Ectodermal cell (in vitro differentiated cells): ENCODE data around the gene SHLD1.
"Not testable (repeated sequence)": the region's sequence is repeated elsewhere in the genome, so short reads cannot be mapped to it uniquely, and the experiment has no call there.

Experiments
- H3K27ac ChIP-seq: 2 replicates; pipeline ENCODE4 v1.7.0; 2013; ENCODE audit warnings: mild to moderate bottlenecking, low read depth, low read length; ENCODE audit not compliant: insufficient read depth, poor library complexity, severe bottlenecking
- H3K27me3 ChIP-seq: 2 replicates; pipeline ENCODE4 v1.7.0; 2013; ENCODE audit warnings: mild to moderate bottlenecking, low read length; ENCODE audit not compliant: insufficient read depth, control insufficient read depth, poor library complexity, severe bottlenecking
- H3K36me3 ChIP-seq: one replicate; pipeline ENCODE4 v1.7.0; 2013; ENCODE audit warnings: low read length; ENCODE audit not compliant: control insufficient read depth, insufficient read depth
- H3K4me1 ChIP-seq: one replicate; pipeline ENCODE4 v1.7.0; 2013; ENCODE audit warnings: low read length; ENCODE audit not compliant: control insufficient read depth, insufficient read depth
- H3K4me3 ChIP-seq: 2 replicates; pipeline ENCODE4 v1.7.0; 2013; ENCODE audit warnings: low read depth, low read length, control low read depth; ENCODE audit not compliant: insufficient read depth
- H3K9me3 ChIP-seq: 2 replicates; pipeline ENCODE4 v1.7.0; 2013; ENCODE audit warnings: mild to moderate bottlenecking, low read length, moderate library complexity; ENCODE audit not compliant: control insufficient read depth
- WGBS, 2 experiments: methylation state at CpG; one replicate each; pipeline ENCODE4 v1.1.7; 2013; ENCODE audit warnings: missing lambda C conversion rate in 2 of 2; 5-methylcytosine and 5-hydroxymethylcytosine counted together

Gene SHLD1

GRCh38 chr20:5776077-5776476 lies 25.9 kb downstream of the SHLD1 start:
- Histone ChIP-seq H3K36me3 (no peaks in the 10 kb centered on the region), H3K4me1 (no peaks in the 10 kb centered on the region), H3K9me3 (no peaks in the 10 kb centered on the region), H3K4me3 (no peak overlapping the region), H3K27ac (no peak overlapping the region), H3K27me3 (no peaks in the 10 kb centered on the region)
- WGBS, 2 experiments = 94% methylated on average over 5 of the region's 5 CpGs

- no peak overlapping the region for H3K4me3 ChIP-seq
- no peaks in the 10 kb centered on the region for H3K36me3 ChIP-seq
- WGBS, 2 experiments = 93 to 97% methylated on average over 3 of the region's 3 CpGs
- no peaks in the 10 kb centered on the region for H3K4me1 ChIP-seq
- no peaks in the 10 kb centered on the region for H3K27me3 ChIP-seq
- H3K9me3 ChIP-seq = no peaks in the 10 kb centered on the region
- H3K27ac ChIP-seq = no peak overlapping the region
Measured at GRCh38 chr20:5779071-5779900, 29.1 kb downstream of the SHLD1 start.

GRCh38 chr20:5780846-5781217 lies 30.6 kb downstream of the SHLD1 start:
- no peaks in the 10 kb centered on the region for H3K9me3 ChIP-seq
- no peaks in the 10 kb centered on the region for H3K36me3 ChIP-seq
- no peaks in the 10 kb centered on the region for H3K27me3 ChIP-seq
- no peaks in the 10 kb centered on the region for H3K4me1 ChIP-seq
- no peak overlapping the region for H3K27ac ChIP-seq
- WGBS, 2 experiments = 91 to 93% methylated on average over 2 of the region's 2 CpGs
- H3K4me3 ChIP-seq = no peak overlapping the region

- not testable (repeated sequence) for H3K27me3 ChIP-seq, H3K4me3 ChIP-seq, H3K27ac ChIP-seq, H3K9me3 ChIP-seq, H3K36me3 ChIP-seq, H3K4me1 ChIP-seq
- 91 to 95% methylated on average over 8 of the region's 8 CpGs for WGBS, 2 experiments
Measured at GRCh38 chr20:5781367-5781766, 31.2 kb downstream of the SHLD1 start.

GRCh38 chr20:5781798-5782750 lies 31.9 kb downstream of the SHLD1 start:
- Histone ChIP-seq H3K4me1 (peaks cover 3% of the 10 kb centered on the region), H3K27me3 (no peaks in the 10 kb centered on the region), H3K4me3 (no peak overlapping the region), H3K9me3 (no peaks in the 10 kb centered on the region), H3K36me3 (no peaks in the 10 kb centered on the region), H3K27ac (no peak overlapping the region)
- WGBS, 2 experiments = 88 to 92% methylated on average over 11 of the region's 11 CpGs

GRCh38 chr20:5784735-5785134 lies 34.5 kb downstream of the SHLD1 start:
- H3K27ac ChIP-seq = no peak overlapping the region
- 95% methylated on average over 7 to 8 of the region's 8 CpGs for WGBS, 2 experiments
- H3K36me3 ChIP-seq = no peaks in the 10 kb centered on the region
- no peak overlapping the region for H3K4me3 ChIP-seq
- no peaks in the 10 kb centered on the region for H3K27me3 ChIP-seq
- peaks cover 5% of the 10 kb centered on the region for H3K4me1 ChIP-seq
- H3K9me3 ChIP-seq = no peaks in the 10 kb centered on the region

GRCh38 chr20:5785146-5785545 lies 34.9 kb downstream of the SHLD1 start:
- Histone ChIP-seq H3K9me3 (no peaks in the 10 kb centered on the region), H3K27me3 (no peaks in the 10 kb centered on the region), H3K4me3 (no peak overlapping the region), H3K4me1 (peaks cover 5% of the 10 kb centered on the region), H3K36me3 (no peaks in the 10 kb centered on the region), H3K27ac (no peak overlapping the region)
- 89 to 93% methylated on average over 4 to 5 of the region's 5 CpGs for WGBS, 2 experiments

- WGBS, 2 experiments = 88 to 95% methylated on average over 1 of the region's 2 CpGs
- Histone ChIP-seq H3K9me3 (no peaks in the 10 kb centered on the region), H3K27me3 (no peaks in the 10 kb centered on the region), H3K36me3 (no peaks in the 10 kb centered on the region), H3K27ac (no peak overlapping the region), H3K4me1 (peaks cover 5% of the 10 kb centered on the region), H3K4me3 (no peak overlapping the region)
Measured at GRCh38 chr20:5786930-5787795, 37.0 kb downstream of the SHLD1 start.

GRCh38 chr20:5787796-5788165 lies 37.6 kb downstream of the SHLD1 start:
- Histone ChIP-seq H3K27ac (no peak overlapping the region), H3K36me3 (no peaks in the 10 kb centered on the region), H3K9me3 (no peaks in the 10 kb centered on the region), H3K4me1 (peaks cover 5% of the 10 kb centered on the region), H3K27me3 (no peaks in the 10 kb centered on the region), H3K4me3 (no peak overlapping the region)
